ENCODE measurements around the gene TEX29. TPM values are rescaled to one million over a fixed set of nuclear protein-coding genes. Genes with fewer than 3 reads are reported as not detected.

TEX29 gene
- total and polyA plus RNA-seq, 2 donors (not counting 1 experiment from before 2014, with no cell fraction given): 0.66 to 0.86 TPM

DNA sequence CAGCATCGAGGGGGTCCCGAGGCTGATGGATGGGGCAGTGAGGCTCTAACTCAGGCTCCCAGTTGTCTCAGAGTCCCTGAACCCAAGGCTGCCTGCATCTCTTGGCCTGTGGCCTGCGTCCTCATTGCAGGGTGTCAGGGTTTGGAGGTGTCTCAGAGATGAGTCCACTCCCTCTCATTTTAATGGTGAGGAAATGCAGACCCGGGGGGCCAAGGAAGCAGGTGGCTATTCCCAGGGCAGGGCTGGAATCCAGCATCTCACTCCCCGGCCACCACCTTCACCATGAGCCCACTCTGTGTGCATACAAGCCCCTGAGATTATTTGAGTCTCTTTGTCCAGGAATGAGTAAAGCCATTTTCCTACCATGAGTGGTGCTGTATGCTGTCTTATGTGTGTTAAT is 21.4 kb downstream of the TEX29 start:
- Histone ChIP-seq H3K4me2 (replicated peaks; ENCODE audit: low read depth, low read length, poor library complexity, severe bottlenecking) (no peak overlapping the region), H3K9me3 (ENCODE audit: control extremely low read depth in 1 of 3, control insufficient read depth in 2 of 3, insufficient read depth in 1 of 3, low read length in 2 of 3) (peaks cover 0 to 11% (median 0%) of the 10 kb centered on the region in 3 donors), H3K4me3 (ENCODE audit: control extremely low read depth in 1 of 5, extremely low read depth in 1 of 5, insufficient read depth in 1 of 5, low read depth in 2 of 5, low read length in 4 of 5) (no peak overlapping the region), H4K20me1 (ENCODE audit: control insufficient read depth, insufficient read depth, low read length, poor library complexity, severe bottlenecking) (no peaks in the 10 kb centered on the region), H3K27me3 (replicated peaks in 1 of 4; ENCODE audit: control extremely low read depth in 1 of 4, control insufficient read depth in 3 of 4, insufficient read depth in 4 of 4, low read length in 3 of 4) (no peaks in the 10 kb centered on the region), H3K79me2 (ENCODE audit: control insufficient read depth, insufficient read depth, low read length) (no peaks in the 10 kb centered on the region), H3K9ac (ENCODE audit: low read length) (no peak overlapping the region), H3K36me3 (replicated peaks in 1 of 2; ENCODE audit: control extremely low read depth in 1 of 2, control insufficient read depth in 1 of 2, extremely low read depth in 1 of 2, insufficient read depth in 2 of 2, low read length in 1 of 2) (no peaks in the 10 kb centered on the region), H3K4me1 (ENCODE audit: control insufficient read depth in 2 of 2, insufficient read depth in 2 of 2, low read length in 2 of 2) (no peaks in the 10 kb centered on the region), H2AFZ (ENCODE audit: insufficient read depth, low read depth, low read length, poor library complexity, severe bottlenecking) (no peak overlapping the region), H3K27ac (ENCODE audit: low read length in 2 of 2) (no peak overlapping the region)
- Mint-ChIP-seq H3K4me3 (no peak overlapping the region), H3K27ac (no peak overlapping the region), H3K27me3 (no peaks in the 10 kb centered on the region), H3K4me1 (no peaks in the 10 kb centered on the region), H3K9me3 (ENCODE audit: insufficient read depth) (no peaks in the 10 kb centered on the region)
- POLR2A ChIA-PET: no interaction called here
- ATAC-seq (ENCODE audit: low read depth) (no peak), DNase-seq (no peak)
- CTCF ChIA-PET: no interaction called here
- WGBS (ENCODE audit: insufficient coverage): 89% methylated on average over 5 of the region's 5 CpGs
- intact Hi-C loops (cut with micrococcal nuclease): no loop called here
- no peak for TF ChIP-seq CTCF (IDR thresholded peaks at IDR 0.05)
- TF ChIP-seq EZH2 (IDR thresholded peaks at IDR 0.05; ENCODE audit: borderline replicate concordance, insufficient read depth, low read depth, low read length, poor library complexity, severe bottlenecking): no peak

DNA sequence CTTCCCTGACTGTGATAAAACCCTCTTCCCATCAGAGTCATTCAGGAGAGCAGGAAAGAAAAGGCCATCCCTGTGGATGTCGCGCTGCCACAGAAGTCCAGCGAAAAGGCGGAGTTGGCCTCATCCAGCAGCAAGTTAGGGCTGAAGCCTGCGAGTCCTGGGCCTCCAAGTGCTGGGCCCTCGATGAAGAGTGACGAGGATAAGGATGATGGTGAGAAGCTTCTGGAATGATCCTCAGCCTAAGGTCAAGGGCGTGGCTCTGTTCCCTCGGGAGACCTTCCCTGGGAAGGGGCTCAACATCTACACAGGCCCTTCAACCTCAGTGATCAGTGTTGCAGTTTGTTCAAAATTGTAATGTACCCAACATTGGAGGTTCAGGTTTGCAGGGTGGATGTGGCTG is 22.3 kb downstream of the TEX29 start:
- H3K4me3 Mint-ChIP-seq: no peak overlapping the region

More for the DNA sequence above, 22.3 kb downstream of the TEX29 start:
- no peak overlapping the region for H3K27ac ChIP-seq (ENCODE audit: low read length in 2 of 2)
- ChIA-PET CTCF (no interaction called here), POLR2A (no interaction called here)
- no peaks in the 10 kb centered on the region for H3K4me1 ChIP-seq (ENCODE audit: control insufficient read depth in 2 of 2, insufficient read depth in 2 of 2, low read length in 2 of 2)
- Mint-ChIP-seq H3K9me3 (ENCODE audit: insufficient read depth) (no peaks in the 10 kb centered on the region), H3K27ac (no peak overlapping the region), H3K4me1 (no peaks in the 10 kb centered on the region), H3K27me3 (no peaks in the 10 kb centered on the region)
- no peak overlapping the region for H3K9ac ChIP-seq (ENCODE audit: low read length)
- 98% methylated on average over 7 of the region's 9 CpGs for WGBS (ENCODE audit: insufficient coverage)
- DNase-seq: no peak
- H3K36me3 ChIP-seq (replicated peaks in 1 of 2; ENCODE audit: control extremely low read depth in 1 of 2, control insufficient read depth in 1 of 2, extremely low read depth in 1 of 2, insufficient read depth in 2 of 2, low read length in 1 of 2): no peaks in the 10 kb centered on the region
- no peaks in the 10 kb centered on the region for H3K79me2 ChIP-seq (ENCODE audit: control insufficient read depth, insufficient read depth, low read length)
- peaks cover 0 to 11% (median 0%) of the 10 kb centered on the region in 3 donors for H3K9me3 ChIP-seq (ENCODE audit: control extremely low read depth in 1 of 3, control insufficient read depth in 2 of 3, insufficient read depth in 1 of 3, low read length in 2 of 3)
- H4K20me1 ChIP-seq (ENCODE audit: control insufficient read depth, insufficient read depth, low read length, poor library complexity, severe bottlenecking): no peaks in the 10 kb centered on the region
- TF ChIP-seq CTCF (IDR thresholded peaks at IDR 0.05): no peak
- no peak overlapping the region for H3K4me3 ChIP-seq (ENCODE audit: control extremely low read depth in 1 of 5, extremely low read depth in 1 of 5, insufficient read depth in 1 of 5, low read depth in 2 of 5, low read length in 4 of 5)
- no peak overlapping the region for H2AFZ ChIP-seq (ENCODE audit: insufficient read depth, low read depth, low read length, poor library complexity, severe bottlenecking)
- no peak for ATAC-seq (ENCODE audit: low read depth)
- H3K4me2 ChIP-seq (replicated peaks; ENCODE audit: low read depth, low read length, poor library complexity, severe bottlenecking): no peak overlapping the region
- no peaks in the 10 kb centered on the region for H3K27me3 ChIP-seq (replicated peaks in 1 of 4; ENCODE audit: control extremely low read depth in 1 of 4, control insufficient read depth in 3 of 4, insufficient read depth in 4 of 4, low read length in 3 of 4)
- intact Hi-C loops (cut with micrococcal nuclease): no loop called here
